Measurements from ENCODE around the gene MYO5A.
A peak's percentile ranks its signal among the peaks of the same experiment; 100 is the strongest.
"Not testable (repeated sequence)": the region's sequence is repeated elsewhere in the genome, so short reads cannot be mapped to it uniquely, and the experiment has no call there.

MYO5A gene

GRCh38 chr15:52528564-52529340, at the start of gene MYO5A:
Gene MYO5A (minus strand): TSS chr15:52528880. CDS start chr15:52528806, 74 bp downstream.
- DNase-seq (ENCODE audit: low read depth), result peak; percentile 78

GRCh38 chr15:52576692-52577091, 48.0 kb upstream of the MYO5A start:
- no peak for DNase-seq (ENCODE audit: low read depth)

- not testable (repeated sequence) for DNase-seq (ENCODE audit: low read depth)
These were observed 46.9 kb upstream of the MYO5A start for GRCh38 chr15:52575573-52575972.

GRCh38 chr15:52575072-52575471, 46.4 kb upstream of the MYO5A start:
- no peak for DNase-seq (ENCODE audit: low read depth)

GRCh38 chr15:52574623-52575022, 45.9 kb upstream of the MYO5A start:
- not testable (repeated sequence) for DNase-seq (ENCODE audit: low read depth)

- peak; percentile 92 for DNase-seq (ENCODE audit: low read depth)
These were observed 40.2 kb upstream of the MYO5A start, which contains the start of gene ARPP19 for GRCh38 chr15:52568601-52569585. Gene ARPP19 (minus strand): TSS chr15:52569030. CDS start chr15:52568892, 138 bp downstream.

GRCh38 chr15:52567871-52568600, 39.4 kb upstream of the MYO5A start:
- peak; percentile 61 for DNase-seq (ENCODE audit: low read depth)

- no peak for DNase-seq (ENCODE audit: low read depth)
These were observed 38.2 kb upstream of the MYO5A start for GRCh38 chr15:52566889-52567288.

- DNase-seq (ENCODE audit: low read depth), result peak; percentile 34
These were observed 37.0 kb upstream of the MYO5A start for GRCh38 chr15:52565417-52566358.

- DNase-seq (ENCODE audit: low read depth), result no peak
These were observed 34.9 kb upstream of the MYO5A start for GRCh38 chr15:52563501-52564060.

- peak; percentile 55 for DNase-seq (ENCODE audit: low read depth)
These were observed 30.9 kb upstream of the MYO5A start for GRCh38 chr15:52559575-52559974.

- no peak for DNase-seq (ENCODE audit: low read depth)
These were observed 30.3 kb upstream of the MYO5A start for GRCh38 chr15:52559022-52559421.

- DNase-seq (ENCODE audit: low read depth), result peak; percentile 71
These were observed 29.5 kb upstream of the MYO5A start for GRCh38 chr15:52558196-52558595.

- no peak for DNase-seq (ENCODE audit: low read depth)
These were observed 28.6 kb upstream of the MYO5A start for GRCh38 chr15:52557274-52557641.

- DNase-seq (ENCODE audit: low read depth), result no peak
These were observed 28.0 kb upstream of the MYO5A start for GRCh38 chr15:52556524-52557273.

- no peak for DNase-seq (ENCODE audit: low read depth)
These were observed 23.6 kb upstream of the MYO5A start for GRCh38 chr15:52552303-52552702.

GRCh38 chr15:52551762-52552161, 23.1 kb upstream of the MYO5A start:
- DNase-seq (ENCODE audit: low read depth), result no peak

- not testable (repeated sequence) for DNase-seq (ENCODE audit: low read depth)
These were observed 22.5 kb upstream of the MYO5A start for GRCh38 chr15:52551186-52551585.

GRCh38 chr15:52546031-52546751, 17.5 kb upstream of the MYO5A start:
- no peak for DNase-seq (ENCODE audit: low read depth)
